Measurements from ENCODE around the gene PSMD3.

DNA sequence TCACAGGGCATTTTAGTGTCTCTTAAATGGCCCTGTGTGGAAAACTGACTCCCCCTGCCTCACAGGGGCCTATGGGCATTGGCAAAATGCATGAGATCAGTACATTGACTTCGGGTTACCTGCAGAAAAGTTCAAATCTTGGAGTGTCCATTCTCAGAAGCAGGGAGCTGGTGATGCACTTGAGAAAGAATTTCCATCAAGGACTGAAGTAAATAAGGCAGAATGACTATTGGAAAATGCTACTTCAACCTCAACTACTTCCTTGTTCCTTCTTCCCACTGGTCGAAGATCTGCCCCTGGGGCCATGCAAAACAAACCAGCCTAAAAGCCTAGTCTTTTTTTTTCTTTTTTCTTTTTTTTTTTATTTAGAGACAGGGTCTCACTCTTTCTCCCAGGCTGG, 31.6 kb upstream of the PSMD3 start:
- TF ChIP-seq, protein P1, sequence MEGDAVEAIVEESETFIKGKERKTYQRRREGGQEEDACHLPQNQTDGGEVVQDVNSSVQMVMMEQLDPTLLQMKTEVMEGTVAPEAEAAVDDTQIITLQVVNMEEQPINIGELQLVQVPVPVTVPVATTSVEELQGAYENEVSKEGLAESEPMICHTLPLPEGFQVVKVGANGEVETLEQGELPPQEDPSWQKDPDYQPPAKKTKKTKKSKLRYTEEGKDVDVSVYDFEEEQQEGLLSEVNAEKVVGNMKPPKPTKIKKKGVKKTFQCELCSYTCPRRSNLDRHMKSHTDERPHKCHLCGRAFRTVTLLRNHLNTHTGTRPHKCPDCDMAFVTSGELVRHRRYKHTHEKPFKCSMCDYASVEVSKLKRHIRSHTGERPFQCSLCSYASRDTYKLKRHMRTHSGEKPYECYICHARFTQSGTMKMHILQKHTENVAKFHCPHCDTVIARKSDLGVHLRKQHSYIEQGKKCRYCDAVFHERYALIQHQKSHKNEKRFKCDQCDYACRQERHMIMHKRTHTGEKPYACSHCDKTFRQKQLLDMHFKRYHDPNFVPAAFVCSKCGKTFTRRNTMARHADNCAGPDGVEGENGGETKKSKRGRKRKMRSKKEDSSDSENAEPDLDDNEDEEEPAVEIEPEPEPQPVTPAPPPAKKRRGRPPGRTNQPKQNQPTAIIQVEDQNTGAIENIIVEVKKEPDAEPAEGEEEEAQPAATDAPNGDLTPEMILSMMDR (IDR thresholded peaks at IDR 0.05; ENCODE audit: low read depth, low read length): no peak
- no peak for TF ChIP-seq EZH2phosphoT487 (IDR thresholded peaks at IDR 0.05; ENCODE audit: low read depth)
